ENCODE data around the gene CORIN. TPM values are rescaled to one million over a fixed set of nuclear protein-coding genes. Genes with fewer than 3 reads are reported as not detected.

CORIN gene
- total RNA-seq, 2 donors from 2014 or later = 0.15 to 0.50 TPM

- H3K4me3 ChIP-seq = no peak overlapping the region
- DNase-seq = no peak
- no peaks in the 10 kb centered on the region for H3K4me1 ChIP-seq
- TF ChIP-seq CTCF (IDR thresholded peaks at IDR 0.05) = no peak
- H3K9ac ChIP-seq (ENCODE audit: low read depth in 2 of 2, low read length in 2 of 2) = no peak overlapping the region
- intact Hi-C loops (cut with DNase I) = no loop called here
- no peaks in the 10 kb centered on the region for H3K9me3 ChIP-seq
- H3K27ac ChIP-seq = no peak overlapping the region
- H3K27me3 ChIP-seq = no peaks in the 10 kb centered on the region
- H3K36me3 ChIP-seq = no peaks in the 10 kb centered on the region
Measured at GRCh38 chr4:47840291-47840690, 2.4 kb upstream of the CORIN start.

GRCh38 chr4:47839259-47839658, 1.4 kb upstream of the CORIN start:
- no peak for TF ChIP-seq CTCF (IDR thresholded peaks at IDR 0.05)
- H3K36me3 ChIP-seq = no peaks in the 10 kb centered on the region

GRCh38 chr4:47838445-47838844, 578 bp upstream of the CORIN start:
- H3K36me3 ChIP-seq = no peaks in the 10 kb centered on the region
- intact Hi-C loops (cut with DNase I) = loop anchor here (10.0 kb wide), 1 partner anchor 154 kb away; no protein-coding TSS in a partner anchor
- H3K27ac ChIP-seq = no peak overlapping the region
- TF ChIP-seq CTCF (IDR thresholded peaks at IDR 0.05) = no peak
- H3K4me1 ChIP-seq = no peaks in the 10 kb centered on the region
- H3K9ac ChIP-seq (ENCODE audit: low read depth in 2 of 2, low read length in 2 of 2) = no peak overlapping the region
- H3K9me3 ChIP-seq = no peaks in the 10 kb centered on the region
- no peak for DNase-seq
- H3K4me3 ChIP-seq = no peak overlapping the region
- H3K27me3 ChIP-seq = no peaks in the 10 kb centered on the region

More at GRCh38 chr4:47839259-47839658, 1.4 kb upstream of the CORIN start:
- H3K4me1 ChIP-seq = no peaks in the 10 kb centered on the region
- no peaks in the 10 kb centered on the region for H3K9me3 ChIP-seq
- no peak for DNase-seq
- intact Hi-C loops (cut with DNase I) = loop anchor here (10.0 kb wide), 1 partner anchor 154 kb away; no protein-coding TSS in a partner anchor
- no peaks in the 10 kb centered on the region for H3K27me3 ChIP-seq
- H3K9ac ChIP-seq (ENCODE audit: low read depth in 2 of 2, low read length in 2 of 2) = no peak overlapping the region
- no peak overlapping the region for H3K4me3 ChIP-seq
- no peak overlapping the region for H3K27ac ChIP-seq

- Histone ChIP-seq H3K4me1 (no peaks in the 10 kb centered on the region), H3K9me3 (no peaks in the 10 kb centered on the region), H3K9ac (ENCODE audit: low read depth in 2 of 2, low read length in 2 of 2) (peak overlapping the region; percentile 19 to 59), H3K4me3 (peak overlapping the region; percentile 53), H3K27ac (no peak overlapping the region), H3K36me3 (no peaks in the 10 kb centered on the region), H3K27me3 (no peaks in the 10 kb centered on the region)
- no peak for TF ChIP-seq CTCF (IDR thresholded peaks at IDR 0.05)
- intact Hi-C loops (cut with DNase I) = loop anchor here (10.0 kb wide), 1 partner anchor 152 kb away; no protein-coding TSS in a partner anchor
- DNase-seq = peak; percentile 32
Measured at GRCh38 chr4:47837094-47837907, 566 bp downstream of the CORIN start.

GRCh38 chr4:47836641-47837093, 1.2 kb downstream of the CORIN start:
- peak; percentile 77 for DNase-seq
- intact Hi-C loops (cut with DNase I) = loop anchor here (10.0 kb wide), 1 partner anchor 152 kb away; no protein-coding TSS in a partner anchor
- Histone ChIP-seq H3K36me3 (no peaks in the 10 kb centered on the region), H3K27me3 (no peaks in the 10 kb centered on the region), H3K9ac (ENCODE audit: low read depth in 2 of 2, low read length in 2 of 2) (peak overlapping the region; percentile 19 to 59), H3K4me1 (no peaks in the 10 kb centered on the region), H3K27ac (no peak overlapping the region), H3K9me3 (no peaks in the 10 kb centered on the region), H3K4me3 (peak overlapping the region; percentile 53)
- TF ChIP-seq CTCF (IDR thresholded peaks at IDR 0.05) = peak; percentile 57

All from colonic mucosa (tissue), 4 donors.